Regular cardiac myocyte (primary cell): Measurements from ENCODE around the gene MORN1. TPM values are rescaled to one million over a fixed set of nuclear protein-coding genes. Genes with fewer than 3 reads are reported as not detected.

Experiments
- total RNA-seq: library from RNA; depleted of rRNA; stranded (reverse); fragments of >200 nt; gene quantifications from 2 replicates; pipeline ENCODE4 v1.2.3, GENCODE V29; 2014

MORN1 gene
- 8.6 and 10.4 TPM in 2 replicates for total RNA-seq

DNA sequence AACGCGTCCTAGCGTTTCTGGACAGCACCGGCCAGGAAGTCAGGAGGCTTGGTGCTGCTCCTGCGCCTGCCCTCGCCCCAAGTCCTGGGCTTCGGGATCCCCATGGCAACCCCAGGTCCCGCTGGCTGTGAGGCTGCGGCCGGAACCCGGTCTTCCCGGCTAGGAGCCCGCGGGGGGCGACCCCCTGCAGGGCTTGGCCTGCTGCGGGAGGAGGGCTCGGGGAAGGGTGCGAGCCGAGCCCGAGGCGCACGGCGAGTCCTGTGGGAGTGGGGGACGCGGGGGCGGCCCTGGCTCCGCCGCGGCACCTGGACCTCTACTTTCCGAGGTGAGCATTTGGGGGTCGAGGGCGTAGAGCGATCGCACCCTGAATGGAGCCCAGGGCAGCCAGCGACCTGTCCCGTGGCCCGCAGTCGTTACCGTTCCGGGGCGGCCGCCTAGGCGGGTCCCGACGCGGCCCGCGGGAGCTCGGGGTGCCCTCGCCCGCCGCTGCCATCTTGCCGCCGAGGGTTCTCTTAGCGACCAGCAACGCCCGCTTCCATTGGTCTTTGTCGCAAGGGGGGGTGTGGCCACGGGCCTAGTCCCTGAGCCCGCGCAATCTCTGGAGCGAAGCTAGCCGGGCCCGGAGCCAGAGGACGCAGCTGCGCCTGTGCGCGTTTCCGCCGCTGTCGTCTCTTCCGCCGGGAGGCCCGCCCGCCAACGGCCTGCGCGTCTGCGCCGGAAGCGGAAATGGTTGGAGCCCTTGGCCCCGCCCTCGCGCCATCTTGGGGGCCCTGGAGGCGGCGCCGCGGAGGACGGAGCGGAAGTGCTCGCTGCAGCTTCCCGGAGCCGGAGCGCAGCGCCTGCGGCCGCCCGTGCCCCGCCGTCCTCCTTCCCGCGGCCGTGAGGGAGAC lies at the start of gene MORN1, which contains the start of gene RER1:
TSS of gene MORN1 (minus strand) at position 514 of the 890 bp plus-strand sequence. CDS start at position 493, 21 bp downstream.
TSS of gene RER1 (plus strand) at position 801 of the 890 bp plus-strand sequence. CDS start 3,950 bp downstream, outside the sequence.

DNA sequence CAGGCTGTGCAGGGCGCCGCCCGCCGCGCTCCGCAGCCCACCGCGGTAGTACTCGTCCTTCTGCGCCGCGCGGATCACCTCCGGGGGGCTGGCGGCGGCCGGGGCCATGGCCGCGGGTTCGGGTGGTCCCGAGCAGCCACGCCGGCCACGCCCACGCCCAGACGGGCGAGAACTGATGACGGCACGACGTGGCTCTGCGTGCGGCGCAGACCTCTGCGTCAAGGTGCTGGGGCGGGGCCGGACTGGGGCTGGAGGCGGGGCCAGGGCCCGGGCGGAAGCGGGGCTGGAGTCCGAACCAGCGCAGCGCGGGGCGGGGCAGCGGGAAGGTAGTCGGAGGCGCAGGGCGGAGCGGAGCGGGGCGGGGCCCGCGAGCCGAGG lies 21.0 kb upstream of the MORN1 start, which contains the start of gene PEX10:
TSS of gene PEX10 (minus strand) at position 170 of the 378 bp plus-strand sequence. CDS start at position 108, 62 bp downstream.

Other genes with a start within 250 kb of the MORN1 start
- gene FAAP20, start 196.8 kb downstream of the MORN1 start, total RNA-seq: 19.6 and 21.7 TPM in 2 replicates
- gene SKI, start 163.2 kb downstream of the MORN1 start, total RNA-seq: 19.7 and 29.9 TPM in 2 replicates
- 90.5 and 126 TPM in 2 replicates for gene RER1, start 287 bp upstream of the MORN1 start, total RNA-seq
- 27.9 and 28.0 TPM in 2 replicates for gene PEX10, start 21.0 kb upstream of the MORN1 start, total RNA-seq
- gene PLCH2, start 84.7 kb upstream of the MORN1 start, total RNA-seq: under 0.01 and 0.38 TPM in 2 replicates
- 21.4 and 26.6 TPM in 2 replicates for gene PANK4, start 135.0 kb upstream of the MORN1 start, total RNA-seq
- gene HES5, start 138.7 kb upstream of the MORN1 start, total RNA-seq: 0.28 TPM in 1 of 2 replicates, not detected in the other
- 10.9 and 45.9 TPM in 2 replicates for gene TNFRSF14, start 164.8 kb upstream of the MORN1 start, total RNA-seq
- 11.0 and 13.8 TPM in 2 replicates for gene PRXL2B, start 195.2 kb upstream of the MORN1 start, total RNA-seq
- under 0.01 TPM in 1 of 2 replicates, not detected in the other for gene MMEL1, start 241.5 kb upstream of the MORN1 start, total RNA-seq